Measurements from ENCODE around the gene HAVCR2. TPM values are rescaled to one million over a fixed set of nuclear protein-coding genes. Genes with fewer than 3 reads are reported as not detected.

Gene HAVCR2
- total and polyA plus RNA-seq, 2 experiments from 2014 or later, result 1.3 TPM; not detected in 1

DNA sequence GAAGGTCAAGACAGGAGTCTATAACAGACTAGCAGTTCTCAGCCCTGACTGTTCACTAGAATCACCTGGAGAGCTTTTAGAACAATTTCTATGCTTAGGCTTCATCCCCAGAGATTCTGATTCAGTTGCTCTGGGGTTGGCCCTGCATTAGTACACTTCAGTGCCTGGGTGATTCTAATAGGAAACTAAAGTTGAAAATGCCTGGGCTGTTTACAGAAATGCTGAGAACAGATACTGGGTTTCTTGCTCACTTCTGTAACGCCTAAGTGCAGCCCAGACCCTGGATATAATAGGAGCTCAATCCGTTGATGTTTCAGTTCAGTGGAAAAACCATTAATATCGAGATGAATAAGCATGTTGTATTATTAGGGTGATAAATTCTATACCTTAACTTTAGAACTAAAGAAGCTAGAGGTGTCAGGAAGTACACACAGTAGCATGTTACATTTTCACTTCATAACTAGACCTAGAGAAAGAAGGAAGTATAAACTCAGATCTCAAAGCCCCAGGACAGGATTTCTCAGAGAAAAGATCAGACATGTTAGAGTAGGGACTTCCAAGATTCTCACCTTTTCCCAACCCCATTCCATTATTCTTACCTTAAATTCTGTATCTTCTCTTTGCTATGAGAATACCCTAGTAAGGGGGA is 20.4 kb downstream of the HAVCR2 start:
- Histone ChIP-seq H3K27ac (no peak overlapping the region), H3K4me3 (no peak overlapping the region), H3K27me3 (no peaks in the 10 kb centered on the region), H3K36me3 (no peaks in the 10 kb centered on the region), H3K4me1 (ENCODE audit: low read depth) (no peaks in the 10 kb centered on the region), H3K9me3 (ENCODE audit: low read depth) (no peaks in the 10 kb centered on the region)
- DNase-seq (ENCODE audit: low read depth in 1 of 2, low spot score in 1 of 2), result no peak
- TF ChIP-seq, protein P1, sequence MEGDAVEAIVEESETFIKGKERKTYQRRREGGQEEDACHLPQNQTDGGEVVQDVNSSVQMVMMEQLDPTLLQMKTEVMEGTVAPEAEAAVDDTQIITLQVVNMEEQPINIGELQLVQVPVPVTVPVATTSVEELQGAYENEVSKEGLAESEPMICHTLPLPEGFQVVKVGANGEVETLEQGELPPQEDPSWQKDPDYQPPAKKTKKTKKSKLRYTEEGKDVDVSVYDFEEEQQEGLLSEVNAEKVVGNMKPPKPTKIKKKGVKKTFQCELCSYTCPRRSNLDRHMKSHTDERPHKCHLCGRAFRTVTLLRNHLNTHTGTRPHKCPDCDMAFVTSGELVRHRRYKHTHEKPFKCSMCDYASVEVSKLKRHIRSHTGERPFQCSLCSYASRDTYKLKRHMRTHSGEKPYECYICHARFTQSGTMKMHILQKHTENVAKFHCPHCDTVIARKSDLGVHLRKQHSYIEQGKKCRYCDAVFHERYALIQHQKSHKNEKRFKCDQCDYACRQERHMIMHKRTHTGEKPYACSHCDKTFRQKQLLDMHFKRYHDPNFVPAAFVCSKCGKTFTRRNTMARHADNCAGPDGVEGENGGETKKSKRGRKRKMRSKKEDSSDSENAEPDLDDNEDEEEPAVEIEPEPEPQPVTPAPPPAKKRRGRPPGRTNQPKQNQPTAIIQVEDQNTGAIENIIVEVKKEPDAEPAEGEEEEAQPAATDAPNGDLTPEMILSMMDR (IDR thresholded peaks at IDR 0.05; ENCODE audit: low read depth, low read length), result no peak

DNA sequence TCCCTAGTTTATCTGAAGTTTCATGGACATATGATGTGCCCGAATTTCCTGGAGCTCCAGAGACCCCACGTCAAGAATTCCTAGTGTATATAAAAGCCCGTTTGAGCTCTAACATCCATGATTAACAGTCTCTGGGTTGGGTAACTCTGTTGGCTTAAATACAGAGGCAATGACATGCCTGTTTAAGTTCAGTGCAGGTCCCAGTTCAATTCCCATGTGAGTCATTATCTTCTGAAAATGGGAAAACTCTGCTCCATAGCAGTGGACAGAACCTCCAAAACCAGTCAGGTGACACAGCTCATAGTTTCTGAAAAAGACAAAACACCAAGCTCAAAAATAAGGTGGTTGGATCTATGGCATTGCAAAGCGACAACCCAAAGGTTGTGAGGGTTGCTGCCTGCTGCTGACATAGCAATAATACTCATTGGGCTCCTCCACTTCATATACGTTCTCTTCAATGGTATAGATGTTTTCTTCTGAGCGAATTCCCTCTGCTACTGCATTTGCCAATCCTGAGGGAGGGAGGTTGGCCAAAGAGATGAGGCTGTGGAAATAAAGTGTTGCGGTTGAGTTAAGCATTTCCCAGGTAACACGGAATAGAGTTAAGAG is 22.0 kb downstream of the HAVCR2 start:
- Histone ChIP-seq H3K27me3 (no peaks in the 10 kb centered on the region), H3K9me3 (ENCODE audit: low read depth) (no peaks in the 10 kb centered on the region), H3K4me3 (no peak overlapping the region), H3K4me1 (ENCODE audit: low read depth) (no peaks in the 10 kb centered on the region), H3K36me3 (no peaks in the 10 kb centered on the region), H3K27ac (no peak overlapping the region)
- DNase-seq (ENCODE audit: low read depth in 1 of 2, low spot score in 1 of 2), result no peak
- TF ChIP-seq, protein P1 (IDR thresholded peaks at IDR 0.05; ENCODE audit: low read depth, low read length), result no peak

DNA sequence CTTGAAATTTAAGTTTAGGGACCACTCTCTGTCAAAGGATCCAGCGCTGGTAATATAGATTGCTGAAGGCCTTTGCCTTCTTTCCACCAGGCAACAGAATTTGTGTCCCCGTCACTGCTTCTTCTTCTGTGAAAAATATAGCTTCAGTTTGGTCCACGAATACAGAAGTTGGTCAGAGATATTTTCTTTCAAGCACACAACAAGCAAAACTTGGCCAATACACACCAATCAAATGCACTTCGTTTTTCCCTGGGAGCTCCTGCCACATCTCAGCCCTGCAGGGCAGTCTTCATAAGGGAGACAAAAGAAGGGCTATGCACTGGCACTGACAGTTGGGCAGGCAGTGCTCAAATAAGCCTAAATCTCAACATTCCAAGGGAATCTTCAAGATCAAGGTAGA is 22.9 kb downstream of the HAVCR2 start:
- no peaks in the 10 kb centered on the region for H3K4me1 ChIP-seq (ENCODE audit: low read depth)
- no peak overlapping the region for H3K4me3 ChIP-seq
- TF ChIP-seq, protein P1 (IDR thresholded peaks at IDR 0.05; ENCODE audit: low read depth, low read length), result no peak
- H3K27ac ChIP-seq, result no peak overlapping the region
- no peaks in the 10 kb centered on the region for H3K9me3 ChIP-seq (ENCODE audit: low read depth)
- no peak for DNase-seq (ENCODE audit: low read depth in 1 of 2, low spot score in 1 of 2)
- no peaks in the 10 kb centered on the region for H3K36me3 ChIP-seq
- H3K27me3 ChIP-seq, result no peaks in the 10 kb centered on the region

DNA sequence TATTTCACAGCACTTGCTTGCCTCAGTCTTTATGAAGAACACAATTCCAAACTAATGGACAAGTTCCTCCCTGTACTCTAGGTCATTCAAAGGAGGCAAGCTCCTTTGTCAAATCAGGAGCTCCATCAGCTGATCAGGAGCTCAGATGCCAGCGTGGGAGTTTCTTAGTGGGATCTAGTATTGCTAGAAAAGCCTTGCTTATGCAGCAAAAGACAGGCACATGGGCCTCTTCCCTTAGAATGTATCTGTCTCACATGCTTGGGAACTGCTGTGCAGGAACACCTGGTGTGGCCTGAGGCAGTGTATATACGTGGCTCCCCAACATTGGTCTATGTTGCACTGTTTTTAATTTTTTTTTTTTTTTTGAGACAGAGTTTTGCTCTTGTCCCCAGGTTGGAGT is 28.6 kb downstream of the HAVCR2 start:
- H3K4me1 ChIP-seq (ENCODE audit: low read depth), result no peaks in the 10 kb centered on the region
- H3K27ac ChIP-seq, result no peak overlapping the region
- H3K4me3 ChIP-seq, result no peak overlapping the region
- TF ChIP-seq, protein P1 (IDR thresholded peaks at IDR 0.05; ENCODE audit: low read depth, low read length), result no peak
- no peaks in the 10 kb centered on the region for H3K36me3 ChIP-seq
- H3K27me3 ChIP-seq, result no peaks in the 10 kb centered on the region
- no peak for DNase-seq (ENCODE audit: low read depth in 1 of 2, low spot score in 1 of 2)
- no peaks in the 10 kb centered on the region for H3K9me3 ChIP-seq (ENCODE audit: low read depth)

DNA sequence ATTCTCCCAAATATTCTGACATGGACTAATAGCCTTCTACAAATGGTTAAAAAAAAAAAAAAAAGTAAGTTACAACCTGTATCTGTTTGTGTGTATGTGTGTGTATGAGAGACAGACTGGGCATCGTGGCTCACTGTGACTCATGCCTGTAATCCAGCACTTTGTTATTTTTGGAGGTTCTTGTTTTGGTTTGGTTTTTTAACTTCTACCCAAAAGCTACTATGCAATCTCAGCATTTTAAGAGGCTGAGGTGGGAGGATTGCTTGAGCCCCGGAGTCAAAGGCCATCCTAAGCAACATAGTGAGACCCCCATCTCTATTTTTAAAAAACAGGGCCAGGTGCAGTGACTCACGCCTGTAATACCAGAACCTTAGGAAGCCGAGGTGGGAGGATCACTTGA is 32.3 kb downstream of the HAVCR2 start:
- Histone ChIP-seq H3K27me3 (no peaks in the 10 kb centered on the region), H3K9me3 (ENCODE audit: low read depth) (no peaks in the 10 kb centered on the region), H3K4me3 (no peak overlapping the region), H3K36me3 (no peaks in the 10 kb centered on the region), H3K27ac (no peak overlapping the region), H3K4me1 (ENCODE audit: low read depth) (no peaks in the 10 kb centered on the region)
- DNase-seq (ENCODE audit: low read depth in 1 of 2, low spot score in 1 of 2), result no peak
- TF ChIP-seq, protein P1 (IDR thresholded peaks at IDR 0.05; ENCODE audit: low read depth, low read length), result no peak
